ENCODE results near the gene CPSF2. TPM values are rescaled to one million over a fixed set of nuclear protein-coding genes. Genes with fewer than 3 reads are reported as not detected.

The CPSF2 gene
- total and polyA plus RNA-seq, 4 experiments from 2014 or later = 24.0 to 71.9 (median 54.1) TPM

DNA sequence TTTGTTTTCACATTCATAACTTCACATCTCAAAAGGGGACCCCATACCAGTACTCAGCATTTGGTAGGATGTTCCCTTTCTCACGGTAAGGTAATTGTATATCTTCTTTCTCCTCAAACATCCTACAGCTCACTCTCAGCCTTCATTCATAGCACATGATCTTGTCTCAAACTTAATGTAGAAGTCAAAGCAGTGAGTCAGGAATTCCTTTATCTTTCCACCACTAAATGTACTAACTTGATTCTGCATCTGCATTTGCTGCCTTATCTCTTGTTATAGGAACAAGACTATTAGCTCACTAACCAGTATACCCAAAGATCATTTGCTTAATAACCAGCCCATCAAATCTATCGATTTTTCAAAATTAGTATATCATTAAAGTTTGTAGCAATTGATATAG is 22.9 kb downstream of the CPSF2 start:
- CTCF ChIA-PET (ENCODE audit: partially characterized antibody) = interaction anchor here (1.8 kb wide), 1 partner anchor 38 kb away, joined by 5 read pairs; the partner anchor contains the start of gene ATXN3
- Histone ChIP-seq H3K36me3 (ENCODE audit: insufficient read depth, low read length) (peaks cover 52% of the 10 kb centered on the region), H3K27me3 (ENCODE audit: insufficient read depth, low read length) (no peaks in the 10 kb centered on the region), H3K4me1 (ENCODE audit: insufficient read depth, low read length) (no peaks in the 10 kb centered on the region), H3K9me3 (ENCODE audit: control insufficient read depth in 1 of 2, low read length in 2 of 2) (no peaks in the 10 kb centered on the region), H3K4me3 (ENCODE audit: low read length in 2 of 2) (no peak overlapping the region), H3K27ac (ENCODE audit: low read depth, low read length) (no peak overlapping the region)
- Mint-ChIP-seq H3K4me1 (peaks cover 12 to 15% (median 14%) of the 10 kb centered on the region in 4 donors), H3K27me3 (no peaks in the 10 kb centered on the region), H3K36me3 (peaks cover 51 to 66% of the 10 kb centered on the region in 2 donors), H3K4me3 (no peak overlapping the region), H3K27ac (peak overlapping the region in 1 of 7 donors; percentile 4), H3K9me3 (no peaks in the 10 kb centered on the region)
- intact Hi-C loops (cut with micrococcal nuclease) = no loop called here
- POLR2A ChIA-PET (ENCODE audit: partially characterized antibody) = interaction anchor here (1.1 kb wide), 1 partner anchor 23 kb away, joined by 4 read pairs; the partner anchor contains the start of genes CPSF2 and NDUFB1
- no peak for DNase-seq

DNA sequence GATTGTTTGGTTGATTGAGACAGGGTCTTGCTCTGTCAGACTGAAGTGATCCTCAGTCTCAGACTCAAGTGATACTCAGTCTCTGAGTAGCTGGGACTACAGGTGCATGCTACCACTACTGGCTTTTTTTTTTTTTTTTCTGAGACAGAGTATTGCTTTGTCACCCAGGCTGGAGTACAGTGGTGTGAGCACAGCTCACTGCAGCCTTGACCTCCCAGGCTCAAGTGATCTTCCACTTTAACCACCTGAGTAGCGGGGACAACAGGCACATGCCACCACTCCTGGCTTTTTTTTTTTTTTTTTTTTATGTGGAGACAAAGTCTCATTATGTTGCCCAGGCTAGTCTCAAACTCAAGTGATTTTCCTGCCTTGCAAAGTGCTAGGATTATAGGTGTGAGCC is 31.8 kb downstream of the CPSF2 start:
- DNase-seq = no peak
- Histone ChIP-seq H3K27ac (ENCODE audit: low read depth, low read length) (no peak overlapping the region), H3K36me3 (ENCODE audit: insufficient read depth, low read length) (peaks cover 46% of the 10 kb centered on the region), H3K4me3 (ENCODE audit: low read length in 2 of 2) (no peak overlapping the region), H3K4me1 (ENCODE audit: insufficient read depth, low read length) (no peaks in the 10 kb centered on the region), H3K9me3 (ENCODE audit: control insufficient read depth in 1 of 2, low read length in 2 of 2) (no peaks in the 10 kb centered on the region), H3K27me3 (ENCODE audit: insufficient read depth, low read length) (no peaks in the 10 kb centered on the region)
- CTCF ChIA-PET (ENCODE audit: partially characterized antibody) = interaction anchor here (0.7 kb wide), 1 partner anchor 630 kb away, joined by 3 read pairs; no protein-coding TSS in a partner anchor
- H3K9me3 Mint-ChIP-seq = no peaks in the 10 kb centered on the region
- peaks cover 53 to 63% of the 10 kb centered on the region in 2 donors for H3K36me3 Mint-ChIP-seq
- POLR2A ChIA-PET (ENCODE audit: partially characterized antibody) = no interaction called here
- intact Hi-C loops (cut with micrococcal nuclease) = no loop called here
- no peaks in the 10 kb centered on the region for H3K27me3 Mint-ChIP-seq
- H3K4me1 Mint-ChIP-seq = peaks cover 0 to 4% (median 4%) of the 10 kb centered on the region in 4 donors
- peak overlapping the region in 1 of 7 donors; percentile 32 for H3K27ac Mint-ChIP-seq
- H3K4me3 Mint-ChIP-seq = no peak overlapping the region

DNA sequence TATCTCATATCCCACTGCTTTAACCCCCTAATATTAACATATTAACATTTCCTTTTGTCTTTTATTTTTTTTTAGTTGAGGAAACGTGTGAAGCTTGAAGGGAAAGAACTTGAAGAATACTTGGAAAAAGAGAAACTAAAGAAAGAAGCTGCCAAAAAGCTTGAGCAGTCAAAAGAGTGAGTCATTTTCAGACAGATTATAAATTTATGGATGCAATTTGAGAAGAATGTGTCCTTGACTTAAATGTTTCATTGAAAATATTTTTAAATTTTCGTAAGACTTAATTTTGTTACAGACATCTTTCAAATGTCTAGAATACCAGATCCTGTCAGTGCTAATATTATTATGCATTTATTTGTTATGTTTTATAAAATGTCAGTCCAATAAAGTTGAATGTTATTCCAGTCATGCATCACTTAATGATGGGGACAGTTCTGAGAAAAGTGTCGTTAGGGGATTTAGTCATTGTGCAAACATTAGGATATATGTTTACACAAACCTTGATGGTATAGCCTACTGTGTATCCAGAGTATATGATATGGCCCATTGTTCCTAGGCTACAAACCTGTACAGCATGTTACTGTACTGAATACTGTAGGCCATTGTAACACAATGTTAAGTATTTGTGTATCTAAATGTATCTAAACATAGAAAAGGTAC is 32.6 kb downstream of the CPSF2 start:
- H3K4me3 ChIP-seq (ENCODE audit: low read length in 2 of 2) = no peak overlapping the region
- no peaks in the 10 kb centered on the region for H3K9me3 Mint-ChIP-seq
- no peak for DNase-seq
- H3K4me1 Mint-ChIP-seq = peaks cover 0 to 6% (median 4%) of the 10 kb centered on the region in 4 donors
- no peaks in the 10 kb centered on the region for H3K27me3 ChIP-seq (ENCODE audit: insufficient read depth, low read length)
- ChIA-PET POLR2A (ENCODE audit: partially characterized antibody) (no interaction called here), CTCF (ENCODE audit: partially characterized antibody) (interaction anchor here (0.7 kb wide), 1 partner anchor 629 kb away, joined by 3 read pairs; no protein-coding TSS in a partner anchor)
- H3K4me3 Mint-ChIP-seq = no peak overlapping the region
- intact Hi-C loops (cut with micrococcal nuclease) = no loop called here
- no peaks in the 10 kb centered on the region for H3K27me3 Mint-ChIP-seq
- peaks cover 56 to 67% of the 10 kb centered on the region in 2 donors for H3K36me3 Mint-ChIP-seq
- no peaks in the 10 kb centered on the region for H3K4me1 ChIP-seq (ENCODE audit: insufficient read depth, low read length)
- peak overlapping the region in 1 of 7 donors; percentile 39 for H3K27ac Mint-ChIP-seq
- H3K27ac ChIP-seq (ENCODE audit: low read depth, low read length) = no peak overlapping the region
- H3K36me3 ChIP-seq (ENCODE audit: insufficient read depth, low read length) = peaks cover 50% of the 10 kb centered on the region
- H3K9me3 ChIP-seq (ENCODE audit: control insufficient read depth in 1 of 2, low read length in 2 of 2) = no peaks in the 10 kb centered on the region

DNA sequence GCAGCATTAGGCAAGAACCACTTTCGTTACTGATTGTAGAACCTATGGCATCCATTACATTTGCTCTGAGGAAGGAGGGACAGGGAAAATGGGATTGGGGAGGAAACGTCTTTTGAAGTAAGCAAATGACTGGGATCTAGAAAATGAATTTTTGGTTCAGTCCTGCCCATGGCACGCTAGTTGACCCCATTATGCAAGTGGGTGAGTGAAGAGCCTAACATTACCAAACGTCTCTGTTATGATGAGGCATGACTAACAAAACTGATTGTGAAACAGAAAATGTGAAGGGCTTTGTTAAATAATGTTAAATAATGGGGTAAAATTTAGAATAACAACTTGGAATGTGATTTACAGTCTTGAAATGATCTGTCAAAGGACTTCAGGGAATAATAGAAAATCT is 38.9 kb downstream of the CPSF2 start:
- ChIA-PET CTCF (ENCODE audit: partially characterized antibody) (no interaction called here), POLR2A (ENCODE audit: partially characterized antibody) (no interaction called here)
- Histone ChIP-seq H3K36me3 (ENCODE audit: insufficient read depth, low read length) (peaks cover 61% of the 10 kb centered on the region), H3K9me3 (ENCODE audit: control insufficient read depth in 1 of 2, low read length in 2 of 2) (no peaks in the 10 kb centered on the region), H3K4me3 (ENCODE audit: low read length in 2 of 2) (no peak overlapping the region), H3K4me1 (ENCODE audit: insufficient read depth, low read length) (no peaks in the 10 kb centered on the region), H3K27ac (ENCODE audit: low read depth, low read length) (no peak overlapping the region), H3K27me3 (ENCODE audit: insufficient read depth, low read length) (no peaks in the 10 kb centered on the region)
- H3K4me1 Mint-ChIP-seq = peaks cover 0 to 4% (median 1%) of the 10 kb centered on the region in 4 donors
- no peaks in the 10 kb centered on the region for H3K27me3 Mint-ChIP-seq
- H3K27ac Mint-ChIP-seq = peak overlapping the region in 1 of 7 donors; percentile 39
- peaks cover 2 to 17% (median 8%) of the 10 kb centered on the region in 8 donors for H3K9me3 Mint-ChIP-seq
- intact Hi-C loops (cut with micrococcal nuclease) = loop anchor here (5.0 to 10.0 kb wide), 2 partner anchors 444 to 522 kb away; no protein-coding TSS in a partner anchor
- no peak overlapping the region for H3K4me3 Mint-ChIP-seq
- H3K36me3 Mint-ChIP-seq = peaks cover 75 to 86% of the 10 kb centered on the region in 2 donors
- DNase-seq = no peak

DNA sequence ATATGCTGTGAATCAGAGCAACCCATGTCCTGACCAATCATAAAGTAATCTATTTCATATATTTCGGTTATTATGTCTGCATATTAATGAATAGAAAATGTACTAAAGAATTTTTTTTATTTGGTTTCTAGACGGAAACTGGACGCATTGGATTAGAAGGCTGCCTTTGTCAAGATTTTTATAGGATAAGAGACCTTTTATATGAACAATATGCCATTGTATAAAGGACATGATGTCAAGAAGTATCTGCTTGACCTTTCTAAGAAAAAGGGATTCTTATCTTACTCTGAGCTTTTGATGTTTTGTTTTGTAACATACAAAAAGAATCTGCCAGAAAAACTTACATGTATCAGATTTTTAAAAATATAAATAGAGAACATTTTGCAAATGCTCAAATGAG is 39.8 kb downstream of the CPSF2 start:
- Histone ChIP-seq H3K36me3 (ENCODE audit: insufficient read depth, low read length) (peaks cover 53% of the 10 kb centered on the region), H3K27me3 (ENCODE audit: insufficient read depth, low read length) (no peaks in the 10 kb centered on the region), H3K4me3 (ENCODE audit: low read length in 2 of 2) (no peak overlapping the region), H3K9me3 (ENCODE audit: control insufficient read depth in 1 of 2, low read length in 2 of 2) (no peaks in the 10 kb centered on the region), H3K4me1 (ENCODE audit: insufficient read depth, low read length) (no peaks in the 10 kb centered on the region), H3K27ac (ENCODE audit: low read depth, low read length) (no peak overlapping the region)
- H3K4me1 Mint-ChIP-seq = peaks cover 0 to 4% (median 1%) of the 10 kb centered on the region in 4 donors
- intact Hi-C loops (cut with micrococcal nuclease) = loop anchor here (5.0 to 10.0 kb wide), 2 partner anchors 443 to 521 kb away; no protein-coding TSS in a partner anchor
- no peaks in the 10 kb centered on the region for H3K27me3 Mint-ChIP-seq
- H3K4me3 Mint-ChIP-seq = no peak overlapping the region
- CTCF ChIA-PET (ENCODE audit: partially characterized antibody) = interaction anchor here (0.5 kb wide), 1 partner anchor 30 kb away, joined by 3 read pairs; no protein-coding TSS in a partner anchor
- DNase-seq = no peak
- peaks cover 2 to 18% (median 8%) of the 10 kb centered on the region in 8 donors for H3K9me3 Mint-ChIP-seq
- H3K27ac Mint-ChIP-seq = peak overlapping the region in 1 of 7 donors; percentile 36
- peaks cover 69 to 78% of the 10 kb centered on the region in 2 donors for H3K36me3 Mint-ChIP-seq
- POLR2A ChIA-PET (ENCODE audit: partially characterized antibody) = no interaction called here

DNA sequence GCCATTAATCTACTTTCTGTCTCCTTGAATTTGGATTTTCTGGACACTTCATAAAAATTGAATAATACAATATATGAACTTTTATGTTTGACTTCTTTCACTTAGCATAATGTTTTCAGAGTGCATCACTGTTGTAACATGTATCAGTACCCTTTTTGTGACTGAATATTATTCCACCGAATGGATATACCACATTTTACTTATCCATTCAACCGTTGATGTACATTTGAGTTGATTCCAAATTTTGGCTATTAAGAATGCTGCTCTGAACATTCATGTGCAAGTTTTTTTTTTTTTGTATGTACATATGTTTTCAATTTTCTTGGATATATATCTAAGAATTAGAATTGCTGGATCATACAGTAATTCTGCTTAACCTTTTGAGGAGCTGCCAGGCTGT is 43.2 kb downstream of the CPSF2 start:
- ChIA-PET CTCF (ENCODE audit: partially characterized antibody) (no interaction called here), POLR2A (ENCODE audit: partially characterized antibody) (no interaction called here)
- H3K27ac ChIP-seq (ENCODE audit: low read depth, low read length) = no peak overlapping the region
- H3K4me1 ChIP-seq (ENCODE audit: insufficient read depth, low read length) = no peaks in the 10 kb centered on the region
- Mint-ChIP-seq H3K27ac (peak overlapping the region in 1 of 7 donors; percentile 66), H3K4me1 (no peaks in the 10 kb centered on the region), H3K9me3 (peaks cover 2 to 20% (median 8%) of the 10 kb centered on the region in 8 donors), H3K36me3 (peaks cover 50 to 53% of the 10 kb centered on the region in 2 donors), H3K27me3 (no peaks in the 10 kb centered on the region), H3K4me3 (no peak overlapping the region)
- peaks cover 22% of the 10 kb centered on the region for H3K36me3 ChIP-seq (ENCODE audit: insufficient read depth, low read length)
- H3K4me3 ChIP-seq (ENCODE audit: low read length in 2 of 2) = no peak overlapping the region
- no peaks in the 10 kb centered on the region for H3K27me3 ChIP-seq (ENCODE audit: insufficient read depth, low read length)
- intact Hi-C loops (cut with micrococcal nuclease) = loop anchor here (5.0 to 10.0 kb wide), 2 partner anchors 440 to 517 kb away; no protein-coding TSS in a partner anchor
- DNase-seq = no peak
- no peaks in the 10 kb centered on the region for H3K9me3 ChIP-seq (ENCODE audit: control insufficient read depth in 1 of 2, low read length in 2 of 2)

DNA sequence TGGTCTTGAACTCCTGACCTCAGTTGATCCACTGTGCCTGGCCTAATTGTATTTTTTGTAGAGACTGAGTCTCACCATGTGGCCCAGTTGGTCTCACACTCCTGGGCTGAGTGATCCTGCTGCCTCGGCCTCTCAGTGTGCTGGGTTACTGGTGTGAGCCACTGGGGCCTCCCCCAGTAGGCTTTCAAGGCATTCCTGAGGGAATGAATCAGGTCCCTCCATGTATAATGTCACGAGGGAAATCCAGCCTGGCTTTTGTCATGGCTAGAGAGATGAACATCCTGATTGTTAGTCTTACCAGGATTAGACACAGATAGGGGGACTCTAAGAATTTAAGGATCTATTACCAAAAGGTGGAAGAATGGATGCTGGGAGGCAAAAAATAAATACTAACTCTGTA is 51.9 kb downstream of the CPSF2 start:
- Histone ChIP-seq H3K4me3 (ENCODE audit: low read length in 2 of 2) (no peak overlapping the region), H3K27ac (ENCODE audit: low read depth, low read length) (no peak overlapping the region), H3K36me3 (ENCODE audit: insufficient read depth, low read length) (no peaks in the 10 kb centered on the region), H3K27me3 (ENCODE audit: insufficient read depth, low read length) (no peaks in the 10 kb centered on the region), H3K9me3 (ENCODE audit: control insufficient read depth in 1 of 2, low read length in 2 of 2) (no peaks in the 10 kb centered on the region), H3K4me1 (ENCODE audit: insufficient read depth, low read length) (no peaks in the 10 kb centered on the region)
- no peak for DNase-seq
- intact Hi-C loops (cut with micrococcal nuclease) = no loop called here
- Mint-ChIP-seq H3K27ac (no peak overlapping the region), H3K4me3 (no peak overlapping the region), H3K4me1 (no peaks in the 10 kb centered on the region), H3K27me3 (no peaks in the 10 kb centered on the region), H3K9me3 (peaks cover 0 to 3% (median 0%) of the 10 kb centered on the region in 8 donors), H3K36me3 (peaks cover 6 to 11% of the 10 kb centered on the region in 2 donors)
- CTCF ChIA-PET (ENCODE audit: partially characterized antibody) = no interaction called here
- POLR2A ChIA-PET (ENCODE audit: partially characterized antibody) = no interaction called here
